Measurements from ENCODE around the gene ERGIC1.

Gene ERGIC1

DNA sequence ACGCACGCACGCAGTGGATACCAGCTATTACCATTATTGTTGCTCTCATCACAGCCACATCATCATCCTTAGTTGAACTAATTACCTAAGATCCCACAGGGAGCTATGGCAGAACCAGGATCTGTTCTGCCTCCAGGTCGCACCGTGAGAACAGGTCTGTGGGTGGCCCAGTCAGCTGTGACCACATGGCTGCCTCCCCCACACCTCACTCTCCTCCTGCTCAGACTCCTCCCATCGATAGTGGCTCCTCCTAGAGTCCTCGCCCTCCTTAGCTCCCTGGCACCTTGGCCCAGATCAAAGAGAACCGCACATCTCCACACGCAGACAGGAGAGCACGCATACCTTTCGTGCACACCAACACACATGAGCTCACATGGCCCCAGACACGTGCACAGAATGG lies 92.7 kb downstream of the ERGIC1 start:
- no peak for TF ChIP-seq CTCF (IDR thresholded peaks at IDR 0.05)

GRCh38 chr5:172929371-172929838 lies 95.4 kb downstream of the ERGIC1 start:
- no peak for TF ChIP-seq CTCF (IDR thresholded peaks at IDR 0.05)

DNA sequence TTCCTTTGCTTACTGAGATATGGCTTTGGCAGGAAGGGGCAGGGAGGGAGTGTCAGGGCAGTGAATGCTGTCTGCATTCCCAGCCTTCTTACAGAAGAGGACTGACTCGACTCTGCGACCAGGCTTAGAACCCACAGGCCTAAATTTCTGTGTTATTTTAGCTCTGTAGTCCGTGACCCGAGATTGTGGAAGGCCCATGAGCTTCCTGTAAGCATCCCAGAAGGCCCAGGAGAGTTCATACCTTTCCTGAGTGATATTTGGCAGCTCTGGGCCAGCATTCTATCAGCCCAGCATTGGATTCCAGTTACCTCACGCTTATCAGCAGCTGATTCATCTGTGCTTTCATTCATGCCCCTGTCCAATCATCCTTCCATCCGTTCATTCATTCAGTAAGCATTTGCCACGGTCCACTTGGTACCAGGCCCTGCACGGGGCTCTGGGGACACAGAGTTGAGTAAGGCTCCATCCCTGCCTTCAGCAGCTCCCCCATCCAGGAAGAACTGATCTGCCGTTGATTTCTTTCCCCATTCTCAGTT lies 97.0 kb downstream of the ERGIC1 start:
- no peak for TF ChIP-seq CTCF (IDR thresholded peaks at IDR 0.05)

- TF ChIP-seq CTCF (IDR thresholded peaks at IDR 0.05): peak; percentile 97
These were observed 98.4 kb downstream of the ERGIC1 start for GRCh38 chr5:172932313-172933017.

DNA sequence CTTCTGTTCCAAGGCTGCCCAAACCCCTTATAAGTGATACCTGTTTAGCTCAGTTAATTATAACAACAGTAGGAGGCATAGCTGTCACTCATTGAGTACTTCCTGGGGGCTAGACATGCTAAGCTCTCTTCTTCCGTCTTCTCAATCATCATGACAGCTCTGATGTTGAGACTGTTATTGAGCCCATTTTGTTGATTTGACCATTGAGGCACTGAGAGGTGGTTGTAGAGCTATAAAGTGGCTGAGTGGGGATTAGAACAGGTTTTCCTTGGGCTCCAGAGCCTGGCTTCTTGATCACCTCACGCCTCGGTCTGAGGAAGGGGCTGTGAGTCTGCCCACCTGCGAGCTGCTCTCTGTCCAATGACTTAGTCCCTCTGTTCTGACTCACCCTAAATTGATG lies 99.2 kb downstream of the ERGIC1 start:
- no peak for TF ChIP-seq CTCF (IDR thresholded peaks at IDR 0.05)

- no peak for TF ChIP-seq CTCF (IDR thresholded peaks at IDR 0.05)
These were observed 101.0 kb downstream of the ERGIC1 start for GRCh38 chr5:172935096-172935495.

DNA sequence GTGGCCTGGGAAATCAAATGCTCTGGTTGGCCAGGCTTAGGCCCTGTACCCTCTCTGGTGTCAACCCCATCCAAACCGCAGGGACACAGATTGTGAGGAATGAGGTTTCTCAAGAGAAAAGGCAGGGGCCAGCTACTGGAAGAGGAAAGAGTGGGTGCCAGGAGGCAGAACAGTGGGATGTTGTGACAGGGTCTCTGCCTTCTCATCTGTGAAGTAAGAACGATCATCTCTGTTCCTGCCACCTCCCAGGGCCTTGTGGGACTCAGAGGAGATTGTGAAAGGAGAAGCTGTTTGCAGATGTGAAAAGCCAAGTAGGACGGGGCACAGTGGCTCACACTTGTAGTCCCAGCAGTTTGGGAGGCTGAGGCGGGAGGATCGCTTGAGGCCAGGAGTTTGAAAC lies 102.3 kb downstream of the ERGIC1 start:
- TF ChIP-seq CTCF (IDR thresholded peaks at IDR 0.05): no peak
